Prostate gland (tissue), 2 donors: ENCODE data around the gene SMARCA2. TPM values are rescaled to one million over a fixed set of nuclear protein-coding genes. Genes with fewer than 3 reads are reported as not detected.
A peak's percentile ranks its signal among the peaks of the same experiment; 100 is the strongest.

Experiments used
- DNase-seq: peaks from one replicate; pipeline ENCODE4 v3.0.0-alpha.2; 2019; ENCODE audit warnings: low spot score
- H3K27ac ChIP-seq, 2 donors: fragments of 200-600 bp; sonication (generic); 2 replicates each; pipeline ENCODE4 v1.5.1; 2017 to 2019
- H3K27me3 ChIP-seq: fragments of 200-600 bp; sonication (generic); replicated peaks from 2 replicates; pipeline ENCODE4 v1.5.1; 2019; ENCODE audit not compliant: insufficient read depth
- H3K36me3 ChIP-seq, 2 donors: fragments of 200-600 bp; sonication (generic); 1 replicate in 1 of 2; 2 replicates in 1 of 2; pipeline versions ENCODE4 v1.5.1 to v1.8.1; 2017 to 2019
- H3K4me1 ChIP-seq: fragments of 200-600 bp; sonication (generic); replicated peaks from 2 replicates; pipeline ENCODE4 v1.5.1; 2019
- H3K4me3 ChIP-seq, 2 donors: fragments of 200-600 bp; sonication (generic); 2 replicates each; pipeline ENCODE4 v1.5.1; 2017 to 2019
- H3K9me3 ChIP-seq: fragments of 200-600 bp; sonication (generic); 2 replicates; pipeline ENCODE4 v1.5.1; 2017
- POLR2A ChIP-seq: fragments of 450-650 bp; IDR thresholded peaks from one replicate; pipeline ENCODE4 v1.6.1; 2016; ENCODE audit warnings: antibody characterized with exemption, mild to moderate bottlenecking
- POLR2AphosphoS5 ChIP-seq: sonication (generic); formaldehyde crosslinking; IDR thresholded peaks from one replicate; pipeline ENCODE4 v1.6.1; 2017; ENCODE audit warnings: antibody characterized with exemption
- WGBS: methylation state at CpG from one replicate; pipeline ENCODE4 v1.1.5; 2018; 5-methylcytosine and 5-hydroxymethylcytosine counted together
- intact Hi-C: fragments of 100-400 bp; cut with DNase I; formaldehyde crosslinking; loops from one replicate; pipeline ENCODE4 v1.14.2; 2022
- total RNA-seq, 2 donors: library from RNA; depleted of rRNA; stranded (reverse); fragments of >200 nt; gene quantifications; one replicate each; pipeline ENCODE4 v1.1.0, GENCODE V29; 2016
- TF ChIP-seq, protein P1 (sequence below), 4 experiments: fragments of 200-600 bp in 2 of 4; fragments of 450-650 bp in 2 of 4; sonication (generic) in 2 of 4; IDR thresholded peaks; 1 replicate in 3 of 4; 2 replicates in 1 of 4; pipeline ENCODE4 v1.5.1; 2016 to 2019; ENCODE audit warnings: antibody characterized with exemption in 4 of 4, mild to moderate bottlenecking in 2 of 4, moderate library complexity in 2 of 4

Gene SMARCA2
- total RNA-seq, 2 donors from 2014 or later: 125 to 175 TPM

DNA sequence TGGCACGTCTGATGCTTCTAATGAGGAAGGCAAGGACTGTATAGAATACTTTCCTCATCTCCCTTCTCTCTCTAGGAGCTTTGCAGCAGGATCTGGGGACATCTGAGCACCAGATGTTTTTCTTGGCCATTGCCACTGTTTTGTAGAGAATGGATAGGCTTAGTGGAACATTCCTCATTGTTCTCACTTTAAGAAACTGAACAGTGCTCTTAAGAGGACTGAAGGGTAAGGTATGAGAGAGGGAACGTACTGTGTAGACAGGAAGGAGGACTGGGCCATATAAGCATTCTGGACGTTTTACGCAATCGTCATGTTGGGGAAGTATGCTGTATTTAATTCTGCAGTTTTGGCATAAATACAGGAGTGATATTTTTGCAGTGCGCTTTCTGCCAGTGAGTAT lies 70.6 kb downstream of the SMARCA2 start:
- H3K9me3 ChIP-seq: no peaks in the 10 kb centered on the region
- H3K27ac ChIP-seq: no peak overlapping the region
- no peak for DNase-seq
- no peak overlapping the region for H3K4me3 ChIP-seq
- H3K4me1 ChIP-seq: no peaks in the 10 kb centered on the region
- intact Hi-C loops: no loop called here
- 75% methylated on average over 6 of the region's 6 CpGs for WGBS
- no peaks in the 10 kb centered on the region for H3K36me3 ChIP-seq
- TF ChIP-seq POLR2A (no peak), POLR2AphosphoS5 (no peak)
- TF ChIP-seq, protein P1, sequence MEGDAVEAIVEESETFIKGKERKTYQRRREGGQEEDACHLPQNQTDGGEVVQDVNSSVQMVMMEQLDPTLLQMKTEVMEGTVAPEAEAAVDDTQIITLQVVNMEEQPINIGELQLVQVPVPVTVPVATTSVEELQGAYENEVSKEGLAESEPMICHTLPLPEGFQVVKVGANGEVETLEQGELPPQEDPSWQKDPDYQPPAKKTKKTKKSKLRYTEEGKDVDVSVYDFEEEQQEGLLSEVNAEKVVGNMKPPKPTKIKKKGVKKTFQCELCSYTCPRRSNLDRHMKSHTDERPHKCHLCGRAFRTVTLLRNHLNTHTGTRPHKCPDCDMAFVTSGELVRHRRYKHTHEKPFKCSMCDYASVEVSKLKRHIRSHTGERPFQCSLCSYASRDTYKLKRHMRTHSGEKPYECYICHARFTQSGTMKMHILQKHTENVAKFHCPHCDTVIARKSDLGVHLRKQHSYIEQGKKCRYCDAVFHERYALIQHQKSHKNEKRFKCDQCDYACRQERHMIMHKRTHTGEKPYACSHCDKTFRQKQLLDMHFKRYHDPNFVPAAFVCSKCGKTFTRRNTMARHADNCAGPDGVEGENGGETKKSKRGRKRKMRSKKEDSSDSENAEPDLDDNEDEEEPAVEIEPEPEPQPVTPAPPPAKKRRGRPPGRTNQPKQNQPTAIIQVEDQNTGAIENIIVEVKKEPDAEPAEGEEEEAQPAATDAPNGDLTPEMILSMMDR (IDR thresholded peaks at IDR 0.05): no peak
- no peaks in the 10 kb centered on the region for H3K27me3 ChIP-seq

- TF ChIP-seq POLR2AphosphoS5 (no peak), POLR2A (no peak)
- TF ChIP-seq, protein P1 (IDR thresholded peaks at IDR 0.05): no peak
- Histone ChIP-seq H3K4me3 (no peak overlapping the region), H3K27ac (no peak overlapping the region), H3K4me1 (no peaks in the 10 kb centered on the region), H3K9me3 (no peaks in the 10 kb centered on the region), H3K36me3 (no peaks in the 10 kb centered on the region), H3K27me3 (no peaks in the 10 kb centered on the region)
- 75% methylated on average over 5 of the region's 5 CpGs for WGBS
- intact Hi-C loops: no loop called here
- no peak for DNase-seq
Measured at GRCh38 chr9:2086116-2086515, 71.0 kb downstream of the SMARCA2 start.

DNA sequence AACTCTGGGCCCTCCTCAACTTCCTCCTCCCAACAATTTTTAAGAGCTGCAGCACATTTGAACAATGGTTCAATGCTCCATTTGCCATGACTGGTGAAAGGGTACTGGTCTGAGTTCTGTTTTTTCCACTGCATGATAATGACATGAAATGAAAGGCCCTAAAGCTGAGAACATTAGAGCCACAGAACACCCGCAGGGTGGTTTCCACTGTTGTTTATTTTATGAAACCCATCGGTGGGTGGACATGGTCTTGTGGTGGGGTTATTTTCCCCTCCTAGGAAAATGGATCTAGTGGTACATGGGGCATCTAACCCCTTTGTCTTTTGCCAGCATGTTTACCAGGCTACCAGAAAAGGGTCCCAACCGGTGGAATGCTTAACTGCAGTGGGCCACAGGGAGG lies 71.8 kb downstream of the SMARCA2 start:
- 93% methylated on average over 3 of the region's 3 CpGs for WGBS
- Histone ChIP-seq H3K9me3 (no peaks in the 10 kb centered on the region), H3K27ac (no peak overlapping the region), H3K36me3 (no peaks in the 10 kb centered on the region), H3K4me1 (no peaks in the 10 kb centered on the region), H3K27me3 (no peaks in the 10 kb centered on the region), H3K4me3 (no peak overlapping the region)
- no peak for TF ChIP-seq POLR2AphosphoS5
- TF ChIP-seq, protein P1 (IDR thresholded peaks at IDR 0.05): no peak
- TF ChIP-seq POLR2A: no peak
- intact Hi-C loops: no loop called here
- DNase-seq: no peak

- TF ChIP-seq POLR2A: no peak
- TF ChIP-seq POLR2AphosphoS5: no peak
- TF ChIP-seq, protein P1 (IDR thresholded peaks at IDR 0.05): peak in 3 of 4 experiments; percentile 35 to 53 (median 42)
- intact Hi-C loops: no loop called here
- no peak for DNase-seq
- Histone ChIP-seq H3K4me1 (no peaks in the 10 kb centered on the region), H3K36me3 (no peaks in the 10 kb centered on the region), H3K27me3 (no peaks in the 10 kb centered on the region), H3K9me3 (no peaks in the 10 kb centered on the region), H3K4me3 (no peak overlapping the region), H3K27ac (no peak overlapping the region)
- 86% methylated on average over 6 of the region's 6 CpGs for WGBS
Measured at GRCh38 chr9:2087500-2088313, 72.6 kb downstream of the SMARCA2 start.
